ENCODE measurements around the gene TMEM115. TPM values are rescaled to one million over a fixed set of nuclear protein-coding genes. Genes with fewer than 3 reads are reported as not detected.

Gene TMEM115
- total and polyA plus RNA-seq, 2 of the 4 experiments (the other 2 are of a cell fraction), result 35.3 to 47.3 TPM

- H4K5ac ChIP-seq (ENCODE audit: low read depth, low read length), result no peak overlapping the region
- no peak overlapping the region for H3K14ac ChIP-seq (replicated peaks; ENCODE audit: low read depth, low read length)
- H3K56ac ChIP-seq (ENCODE audit: extremely low read depth, insufficient read depth, low read length), result no peak overlapping the region
- dilution Hi-C loops (cut with HindIII; ENCODE audit: low sequenced_read_pairs, unreplicated experiment) (no loop called here), in situ Hi-C loops (cut with MboI; ENCODE audit: low sequenced_read_pairs) (no loop called here), intact Hi-C loops (cut with micrococcal nuclease) (no loop called here)
- H4K8ac ChIP-seq (ENCODE audit: low read depth in 2 of 2, low read length in 2 of 2), result no peak overlapping the region
- H4K91ac ChIP-seq (ENCODE audit: insufficient read depth, low read depth, low read length), result no peak overlapping the region
- H3K4me3 ChIP-seq (ENCODE audit: insufficient read depth, low read depth, low read length), result no peak overlapping the region
- no peak overlapping the region for H3K23ac ChIP-seq (ENCODE audit: low read depth, low read length)
- H3K9me3 ChIP-seq (ENCODE audit: control insufficient read depth, insufficient read depth, low read length), result no peaks in the 10 kb centered on the region
- H3K4me2 ChIP-seq (ENCODE audit: low read depth, low read length), result no peak overlapping the region
- no peaks in the 10 kb centered on the region for H3K9me1 ChIP-seq (ENCODE audit: insufficient read depth, low read length)
- H4K20me1 ChIP-seq (ENCODE audit: insufficient read depth, low read length), result no peaks in the 10 kb centered on the region
- DNase-seq (no peak), ATAC-seq (ENCODE audit: low read depth) (no peak)
- no peaks in the 10 kb centered on the region for H3K36me3 ChIP-seq (ENCODE audit: control insufficient read depth, insufficient read depth, low read length)
- POLR2A ChIA-PET (ENCODE audit: unreplicated experiment), result no interaction called here
- H2BK15ac ChIP-seq (ENCODE audit: low read depth, low read length), result no peak overlapping the region
- H3K27me3 ChIP-seq (ENCODE audit: control insufficient read depth, insufficient read depth, low read length), result peaks cover 55% of the 10 kb centered on the region
- 40% methylated on average over 1 of the region's 5 CpGs; no CpG with 5 or more reads in 1 of the 2 experiments for WGBS, 2 experiments (ENCODE audit: extremely low coverage in 2 of 2, insufficient read length in 1 of 2)
- no TSS peak for BruUV-seq (replicated peaks)
- no peaks in the 10 kb centered on the region for H3K79me1 ChIP-seq (ENCODE audit: low read depth in 1 of 2, low read length in 2 of 2)
- no peak overlapping the region for H2AK5ac ChIP-seq (ENCODE audit: low read depth, low read length)
- H2AFZ ChIP-seq (replicated peaks; ENCODE audit: low read length, poor library complexity), result no peak overlapping the region
- no peak for TF ChIP-seq SMC3 (IDR thresholded peaks at IDR 0.05; ENCODE audit: low read depth, low read length)
- no peak for TF ChIP-seq RCOR1 (IDR thresholded peaks at IDR 0.05; ENCODE audit: insufficient replicate concordance, low read length)
- H3K4me1 ChIP-seq (ENCODE audit: control insufficient read depth, insufficient read depth, low read length), result no peaks in the 10 kb centered on the region
- H2AK9ac ChIP-seq (replicated peaks; ENCODE audit: low read depth, low read length, poor library complexity), result no peak overlapping the region
- H3K27ac ChIP-seq (ENCODE audit: insufficient read depth, low read length), result no peak overlapping the region
- H2BK20ac ChIP-seq (ENCODE audit: low read depth, low read length), result no peak overlapping the region
- H3K9ac ChIP-seq (ENCODE audit: low read depth, low read length), result no peak overlapping the region
- H3K4ac ChIP-seq (ENCODE audit: low read depth, low read length), result no peak overlapping the region
- no peak overlapping the region for H3K18ac ChIP-seq (ENCODE audit: low read depth, low read length)
- no peak overlapping the region for H2BK5ac ChIP-seq (ENCODE audit: low read depth, low read length, poor library complexity, severe bottlenecking)
- CTCF ChIA-PET, result no interaction called here
- H2BK120ac ChIP-seq (ENCODE audit: low read depth, low read length), result no peak overlapping the region
These were observed 33.7 kb upstream of the TMEM115 start for GRCh38 chr3:50393061-50393460.
